HTR-8/SVneo (cell line): ENCODE measurements around the gene GOLGB1.
"Not testable (repeated sequence)": the region's sequence is repeated elsewhere in the genome, so short reads cannot be mapped to it uniquely, and the experiment has no call there.

Source experiments
- DNase-seq: peaks from one replicate; pipeline ENCODE4 v3.0.0; 2011; ENCODE audit warnings: low spot score, mixed read lengths; ENCODE audit not compliant: insufficient read length
- FAIRE-seq: peaks from 2 replicates; lab custom pipeline; 2011; peaks lifted over from hg19 to GRCh38; lab: Jason Lieb, UNC

The GOLGB1 gene

DNA sequence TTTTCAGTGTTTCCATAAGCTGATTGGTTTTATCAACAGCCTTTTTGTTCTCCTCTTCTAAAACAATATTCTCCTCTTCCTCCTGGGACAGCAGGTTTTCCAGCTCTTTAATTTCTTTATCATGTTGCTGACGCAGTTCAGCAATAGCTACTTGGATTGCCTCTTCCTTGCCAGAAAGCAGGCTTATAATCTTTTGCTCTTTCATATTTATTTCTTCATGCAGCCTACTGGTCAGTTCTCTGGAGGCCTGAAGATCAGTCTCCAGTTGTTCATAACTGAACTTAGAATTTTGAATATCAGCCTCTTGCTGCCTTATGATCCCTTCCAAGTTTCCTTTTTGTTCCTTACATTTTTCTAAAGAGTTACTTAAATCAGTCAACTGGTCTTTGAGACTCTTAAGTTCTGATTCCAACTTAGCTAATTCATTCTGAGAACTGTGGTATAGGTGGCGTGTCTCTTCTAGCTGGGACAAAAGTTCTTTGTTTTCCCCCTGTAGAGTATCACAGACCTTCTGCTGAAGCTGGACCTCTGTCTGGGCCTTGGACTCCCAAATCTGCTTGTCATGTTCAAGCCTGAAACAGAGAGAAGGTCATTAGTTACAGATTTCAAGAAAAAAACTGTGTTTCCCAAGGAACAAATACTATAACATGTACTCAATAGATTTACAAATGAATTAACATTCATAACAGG is 57.4 kb downstream of the GOLGB1 start:
- FAIRE-seq: no peak
- no peak for DNase-seq

DNA sequence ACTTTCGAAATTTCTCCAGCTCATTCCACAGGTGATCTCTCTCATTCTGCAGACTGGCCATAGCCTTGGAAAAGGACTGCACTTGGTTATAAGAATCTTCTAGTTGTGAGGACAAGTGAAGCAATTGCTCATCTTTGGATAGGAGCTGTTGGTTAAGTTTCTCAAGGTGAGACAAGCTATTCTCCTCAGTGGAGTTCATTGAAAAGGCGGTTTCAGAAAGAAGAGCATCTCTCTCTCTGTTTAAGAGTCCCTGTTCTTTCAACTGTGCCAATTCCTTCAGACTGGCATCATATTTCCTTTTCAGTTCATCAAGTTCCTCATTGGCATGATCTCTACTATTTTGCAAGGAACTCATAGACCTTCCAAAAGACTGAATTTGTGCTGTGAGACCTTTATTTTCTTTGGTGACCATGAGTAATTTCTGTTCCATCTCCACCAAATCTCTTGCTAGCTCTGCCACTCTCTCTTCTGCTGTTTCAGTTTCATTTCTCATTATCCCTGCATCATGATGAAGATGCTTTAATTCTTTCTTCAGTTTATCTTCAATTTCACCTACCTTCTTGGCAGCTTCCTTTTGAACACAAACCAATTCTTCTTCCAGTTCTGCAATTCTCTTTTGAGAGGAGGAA is 58.6 kb downstream of the GOLGB1 start:
- FAIRE-seq (no peak), DNase-seq (no peak)

DNA sequence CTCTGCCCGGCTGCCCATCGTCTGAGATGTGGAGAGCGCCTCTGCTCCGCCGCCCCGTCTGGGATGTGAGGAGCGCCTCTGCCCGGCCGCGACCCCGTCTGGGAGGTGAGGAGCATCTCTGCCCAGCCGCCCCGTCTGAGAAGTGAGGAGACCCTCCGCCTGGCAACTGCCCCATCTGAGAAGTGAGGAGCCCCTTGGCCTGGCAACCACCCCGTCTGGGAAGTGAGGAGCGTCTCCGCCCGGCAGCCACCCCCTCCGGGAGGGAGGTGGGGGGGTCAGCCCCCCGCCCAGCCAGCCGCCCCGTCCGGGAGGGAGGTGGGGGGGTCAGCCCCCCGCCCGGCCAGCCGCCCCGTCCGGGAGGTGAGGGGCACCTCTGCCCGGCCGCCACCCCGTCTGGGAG is 60.8 kb downstream of the GOLGB1 start:
- DNase-seq, FAIRE-seq: not testable (repeated sequence)

DNA sequence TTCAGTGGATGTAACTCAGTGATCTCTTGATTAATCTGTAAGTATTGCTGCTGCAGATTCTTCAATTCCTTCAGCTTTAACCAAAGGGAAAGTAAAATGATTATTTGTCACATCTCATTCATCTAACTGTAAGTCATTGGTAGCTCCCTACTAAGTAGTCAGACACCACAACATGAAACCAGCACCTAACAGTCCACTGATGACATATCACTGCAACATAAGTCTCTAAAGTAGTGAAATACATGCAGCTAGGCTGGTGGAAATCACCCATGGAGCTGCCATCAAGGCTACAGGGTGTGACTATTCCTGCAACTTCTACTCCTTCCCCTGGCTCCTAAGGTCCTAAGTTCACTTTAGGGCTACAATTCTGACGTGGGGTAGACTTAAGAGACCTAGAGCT is 67.7 kb downstream of the GOLGB1 start:
- FAIRE-seq (no peak), DNase-seq (no peak)

DNA sequence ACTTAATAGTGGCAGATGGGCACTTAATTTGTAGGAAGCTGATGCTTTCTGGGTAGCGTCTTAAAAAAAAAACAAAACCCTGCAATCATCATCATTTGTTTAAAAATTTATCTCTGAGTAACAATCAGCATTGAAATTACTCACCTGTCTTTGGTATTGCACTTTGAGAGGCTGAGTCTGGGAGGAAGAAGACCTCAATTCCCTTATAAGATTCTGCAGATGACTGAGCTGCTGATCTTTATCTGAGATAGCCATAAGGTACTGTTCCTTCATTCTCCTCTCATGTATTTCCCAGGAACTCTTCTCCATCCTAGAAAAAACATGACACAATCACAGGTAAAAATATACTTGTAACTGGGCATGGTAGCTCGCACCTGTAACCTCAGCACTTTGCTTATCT is 72.4 kb downstream of the GOLGB1 start:
- DNase-seq: no peak
- FAIRE-seq: no peak

DNA sequence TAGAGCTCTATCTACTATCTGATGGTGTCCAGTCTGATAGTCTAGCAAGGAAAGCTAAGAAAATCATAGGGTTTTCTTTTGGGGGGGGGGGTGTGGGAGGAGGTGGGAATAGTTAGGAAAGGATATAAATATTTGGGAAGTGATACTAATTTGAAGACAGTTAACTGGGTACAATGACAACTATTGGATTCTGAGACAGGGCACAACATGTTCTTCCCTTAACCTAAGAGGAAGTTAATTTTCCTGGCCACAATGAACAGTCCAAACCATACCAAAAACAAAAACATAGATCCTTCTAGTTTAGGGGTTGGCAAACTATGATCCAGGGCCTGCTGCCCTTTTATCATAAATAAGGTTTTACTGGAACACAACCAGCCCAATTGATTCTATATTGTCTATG is 78.9 kb downstream of the GOLGB1 start:
- FAIRE-seq (no peak), DNase-seq (no peak)

DNA sequence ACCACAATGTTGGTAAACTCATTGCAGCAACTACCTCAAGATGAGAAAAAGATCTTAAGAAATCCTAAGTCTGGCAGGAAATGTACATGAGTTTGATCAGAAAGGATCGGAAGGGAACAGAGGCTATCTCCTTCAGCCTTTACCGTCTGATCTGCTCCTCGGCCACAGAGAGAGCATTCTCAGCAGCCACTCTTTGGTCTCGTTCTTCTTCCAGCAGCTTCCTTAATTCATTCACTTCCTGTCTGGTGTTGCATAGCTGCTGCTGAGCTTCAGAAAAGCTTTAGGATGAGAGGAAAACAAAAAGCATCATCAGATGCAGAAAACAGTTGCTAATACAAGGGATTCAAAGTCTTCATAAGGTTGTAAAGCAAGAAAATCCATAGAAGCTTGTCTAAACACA is 82.2 kb downstream of the GOLGB1 start:
- DNase-seq (no peak), FAIRE-seq (no peak)

DNA sequence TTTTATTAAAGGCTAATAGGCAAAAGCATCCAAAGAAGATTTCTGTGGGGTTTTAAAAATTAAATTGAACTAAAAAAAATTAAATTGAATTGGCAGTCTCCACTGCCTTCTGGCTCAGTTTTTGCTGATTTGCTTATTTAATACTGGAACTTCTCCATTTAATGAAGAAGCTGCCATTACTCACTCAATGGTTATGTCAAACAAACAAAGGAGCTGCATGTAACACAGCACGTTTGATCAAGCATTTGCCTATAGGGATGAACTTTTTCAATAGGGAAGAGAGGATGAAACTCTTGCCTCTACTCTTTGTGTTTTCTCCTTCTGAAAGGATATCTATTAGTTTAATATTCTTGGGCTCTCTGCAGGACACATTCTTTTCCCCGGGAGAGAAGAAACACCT is 84.1 kb downstream of the GOLGB1 start:
- FAIRE-seq: no peak
- no peak for DNase-seq

DNA sequence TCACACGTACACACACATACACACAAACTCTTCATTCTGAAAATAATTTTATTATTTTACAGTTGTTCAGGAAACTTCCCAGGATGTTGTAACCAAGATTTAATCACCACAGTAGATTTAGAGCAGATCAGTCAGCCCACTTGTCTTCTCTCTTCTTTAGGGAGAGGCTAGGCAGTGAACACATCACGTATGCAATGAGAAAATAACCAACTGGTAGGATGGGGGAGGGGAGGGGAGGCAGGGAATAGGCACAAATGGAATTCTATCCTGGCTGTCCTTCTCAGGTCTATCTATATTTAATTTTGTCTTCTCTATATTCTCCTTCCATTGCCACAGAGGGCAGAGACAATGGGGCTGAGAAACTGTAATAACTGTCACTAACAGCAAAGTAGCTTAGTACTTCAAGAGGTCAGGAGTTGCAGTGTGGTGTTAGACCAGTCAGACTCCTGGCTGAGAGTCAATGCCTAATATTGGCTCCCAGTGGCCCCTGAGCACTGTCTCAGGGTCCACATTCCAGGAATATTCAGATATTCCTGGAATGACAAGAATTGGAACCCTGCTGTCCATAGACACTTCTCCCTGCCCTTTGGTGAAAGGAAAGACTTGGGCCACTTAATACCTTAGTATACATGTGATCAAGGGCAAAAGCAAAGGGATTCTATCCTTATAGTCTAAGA is 86.2 kb downstream of the GOLGB1 start:
- FAIRE-seq (no peak), DNase-seq (no peak)

DNA sequence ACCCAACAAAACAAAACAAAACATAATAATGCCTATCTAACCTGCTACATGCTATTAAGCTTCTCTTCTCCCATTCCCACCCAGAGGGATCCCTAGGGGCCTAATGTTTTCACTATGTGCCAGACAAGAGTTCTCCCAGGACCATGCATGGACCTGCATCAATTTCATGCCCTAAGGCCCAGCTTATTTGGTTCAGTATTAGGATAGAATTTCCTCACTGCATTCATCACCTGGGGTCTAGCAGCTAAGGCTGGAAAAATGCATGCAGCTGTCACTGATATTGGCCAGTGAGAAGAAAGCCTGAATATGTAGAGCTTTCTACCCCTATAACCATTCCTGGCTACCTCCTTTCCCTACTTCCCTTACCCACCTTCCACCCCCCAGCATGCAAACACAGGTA is 86.8 kb downstream of the GOLGB1 start:
- DNase-seq (no peak), FAIRE-seq (no peak)

DNA sequence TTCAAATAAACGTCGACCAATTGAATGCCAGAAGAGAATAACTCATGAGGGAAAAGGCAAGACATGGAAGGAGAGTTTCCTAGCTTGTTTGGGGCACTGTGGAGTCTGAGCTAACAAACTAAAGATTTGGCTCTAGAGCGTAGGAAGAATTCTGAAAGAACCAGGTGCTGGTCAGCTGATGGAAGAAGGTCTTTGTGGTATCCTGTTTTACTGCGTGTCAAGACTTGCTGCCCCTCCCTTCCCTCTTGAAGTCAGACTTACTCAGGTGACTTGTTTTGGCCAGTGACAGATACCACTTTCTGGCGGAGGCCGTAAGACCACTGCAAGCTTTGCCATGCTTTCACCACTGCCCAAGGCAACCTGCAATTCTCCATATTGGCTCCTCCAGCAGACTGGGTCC is 88.2 kb downstream of the GOLGB1 start:
- FAIRE-seq (no peak), DNase-seq (no peak)

DNA sequence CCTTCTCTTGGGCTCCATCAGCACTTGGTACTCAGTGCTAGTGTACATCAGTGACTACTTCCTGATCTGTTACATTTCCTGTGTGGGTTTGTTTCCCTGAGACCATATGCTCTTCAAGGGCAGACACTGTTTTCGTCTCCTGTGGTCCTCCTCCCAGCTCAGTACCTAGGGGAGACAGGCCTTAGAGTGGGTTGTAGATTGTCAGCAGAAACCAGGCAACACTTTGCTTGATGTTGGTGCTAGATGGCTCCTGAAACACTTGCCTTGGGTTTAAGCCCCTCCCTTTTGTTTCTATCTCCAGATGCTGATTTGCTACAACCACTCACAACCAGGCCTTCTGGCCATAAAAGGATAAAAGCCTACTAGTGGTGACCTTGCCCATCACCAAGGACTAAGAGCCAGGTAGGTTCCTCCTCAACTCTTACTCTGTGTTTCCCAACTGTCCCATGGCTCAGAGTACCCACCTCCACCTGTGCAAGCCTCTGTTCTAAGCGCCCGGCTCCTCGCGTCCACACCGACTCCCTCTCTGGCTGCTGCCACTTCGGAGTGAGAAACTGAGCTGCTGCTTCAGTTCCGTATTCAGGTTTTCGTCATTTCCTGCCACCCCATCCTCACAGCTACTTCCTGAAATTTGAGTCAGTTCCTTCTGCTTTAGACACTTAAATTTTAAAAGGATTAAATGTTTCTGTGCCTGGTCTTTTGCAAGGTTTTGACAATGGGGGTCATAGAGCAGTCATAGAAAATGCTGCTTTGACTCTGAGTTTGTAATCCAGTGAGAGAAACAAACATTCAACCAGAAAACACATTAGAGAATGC is 89.0 kb downstream of the GOLGB1 start, which contains the start of gene HCLS1:
Gene HCLS1, minus strand, starts transcription at position 548 of the 816 bp plus-strand sequence. CDS start 2,556 bp downstream, outside the sequence.
- peak; percentile 11 for DNase-seq
- no peak for FAIRE-seq

DNA sequence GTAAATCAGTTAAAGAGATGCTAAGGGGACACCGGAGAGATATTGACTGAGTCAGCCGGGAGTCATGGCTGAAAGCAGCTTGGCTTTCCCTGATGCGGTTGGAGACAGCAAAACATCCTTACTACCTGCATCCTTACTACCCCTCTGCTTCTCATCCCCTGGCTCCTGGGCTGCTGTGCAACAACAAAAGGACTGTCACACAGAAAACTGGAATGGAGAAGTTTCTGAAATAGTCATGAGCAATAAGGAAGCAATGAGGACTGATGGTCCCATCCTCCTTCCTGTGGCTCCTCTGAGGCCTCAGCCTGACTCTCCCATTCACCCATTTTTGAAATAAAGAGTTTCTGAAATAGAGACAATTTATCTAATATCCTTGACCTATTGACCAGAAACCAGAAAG is 90.0 kb downstream of the GOLGB1 start:
- FAIRE-seq (no peak), DNase-seq (no peak)

DNA sequence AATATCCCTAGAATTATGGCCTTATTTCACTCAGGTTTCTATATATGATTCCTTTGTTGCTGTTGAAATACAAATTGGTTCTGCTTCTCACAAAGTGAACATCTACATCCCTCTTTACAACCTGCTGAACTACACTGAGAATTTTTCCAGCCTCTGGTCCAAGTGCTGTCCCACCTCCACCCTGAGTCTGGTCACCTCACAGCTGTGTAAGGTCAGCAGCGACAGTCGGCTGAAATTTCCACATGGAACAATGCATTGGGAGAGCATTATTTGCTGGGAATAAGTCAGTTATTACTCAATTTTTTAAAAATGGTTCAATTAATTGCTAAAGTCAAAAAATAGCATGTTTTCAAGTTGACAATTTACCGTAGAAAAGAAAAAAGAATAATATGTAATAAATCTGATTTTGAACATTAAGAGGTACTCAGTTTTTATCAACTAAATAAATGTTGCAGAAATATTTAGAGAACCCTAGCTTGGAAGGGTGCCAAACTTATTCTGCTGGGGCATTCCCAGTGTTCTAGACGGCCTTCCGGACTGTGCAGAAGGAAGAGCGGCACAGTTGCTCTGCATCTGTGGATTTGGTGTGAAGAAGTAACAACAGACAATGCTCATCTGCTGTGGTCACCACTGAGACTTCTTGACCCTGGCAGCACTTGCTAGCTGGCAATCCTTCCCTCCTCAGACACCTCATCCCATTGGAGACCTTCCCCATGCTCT is 90.7 kb downstream of the GOLGB1 start:
- no peak for DNase-seq
- no peak for FAIRE-seq

DNA sequence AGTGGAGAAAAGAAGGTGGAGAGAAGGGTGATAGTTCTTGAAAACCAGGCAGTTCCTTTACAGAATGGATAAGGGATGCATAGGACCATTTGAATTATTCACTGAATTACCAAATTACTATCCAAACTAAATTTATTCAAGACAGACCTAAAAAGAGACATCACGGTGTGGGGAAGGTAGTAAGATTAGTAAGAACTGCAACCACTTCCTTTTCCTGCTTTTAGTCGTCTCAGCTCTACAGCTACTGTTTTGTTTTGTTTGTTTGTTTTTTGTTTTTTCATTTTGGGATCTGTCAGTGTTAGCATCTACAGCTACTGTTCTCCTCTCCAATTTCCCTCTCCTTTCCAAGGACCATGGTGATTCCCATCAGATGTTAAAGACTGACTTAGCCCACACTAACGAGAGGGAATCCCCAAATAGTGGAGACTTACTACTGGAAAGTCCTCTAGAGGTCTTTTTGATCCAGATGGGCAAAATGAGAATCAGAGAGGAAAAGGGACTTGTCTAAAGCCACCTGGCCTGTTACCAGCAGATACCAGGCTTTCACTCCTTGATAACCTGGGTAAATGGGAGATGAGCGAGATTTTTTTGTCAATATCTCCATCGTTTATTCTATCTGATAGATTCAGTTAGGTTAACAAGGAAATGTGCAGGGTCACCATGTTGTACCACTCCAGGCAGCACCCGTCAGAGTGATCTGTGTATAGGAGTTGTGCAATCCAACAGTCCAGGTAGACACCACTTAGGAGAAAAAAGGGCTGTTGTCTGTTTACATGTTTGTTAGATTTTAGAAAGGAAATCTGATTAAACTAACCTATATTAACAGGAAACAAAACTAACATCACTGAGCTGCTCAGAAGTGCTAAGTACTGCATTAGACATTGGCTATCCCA is 94.8 kb downstream of the GOLGB1 start:
- FAIRE-seq (no peak), DNase-seq (no peak)

DNA sequence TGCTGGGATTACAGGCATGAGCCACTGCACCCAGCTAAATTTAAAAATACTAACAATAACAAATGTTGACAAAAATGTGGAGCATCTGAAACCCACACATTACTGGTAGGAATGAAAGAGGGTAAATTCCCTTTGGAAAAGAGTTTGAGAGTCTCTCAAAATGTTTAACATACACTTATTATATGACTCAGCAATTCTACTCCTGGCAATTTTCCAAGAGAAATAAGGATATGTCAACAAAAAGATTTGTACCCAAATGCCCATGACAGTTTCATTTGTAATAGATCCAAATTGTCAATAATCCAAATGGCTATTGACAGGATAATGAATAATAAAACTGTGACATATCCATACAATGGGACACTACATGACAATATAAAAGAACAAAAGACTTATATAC is 97.9 kb downstream of the GOLGB1 start:
- FAIRE-seq: no peak
- no peak for DNase-seq

DNA sequence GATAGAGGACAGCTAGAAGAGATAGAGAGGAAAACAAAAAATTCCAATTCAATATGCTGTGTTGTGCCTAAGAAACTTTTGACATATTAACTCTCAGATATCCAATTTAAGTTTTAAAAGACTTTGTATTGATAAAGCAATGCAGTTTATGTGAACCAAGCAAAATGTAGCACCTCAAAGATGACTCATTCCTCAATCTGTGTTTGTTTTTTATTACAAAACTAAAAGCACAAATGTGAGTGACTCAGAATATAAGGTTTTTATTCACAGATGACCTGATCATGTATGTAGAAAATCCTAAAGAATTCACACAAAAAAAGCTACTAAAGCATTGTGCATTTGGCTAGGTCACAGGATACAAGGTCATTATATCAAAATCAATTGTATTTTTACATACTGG is 99.9 kb downstream of the GOLGB1 start:
- no peak for FAIRE-seq

DNA sequence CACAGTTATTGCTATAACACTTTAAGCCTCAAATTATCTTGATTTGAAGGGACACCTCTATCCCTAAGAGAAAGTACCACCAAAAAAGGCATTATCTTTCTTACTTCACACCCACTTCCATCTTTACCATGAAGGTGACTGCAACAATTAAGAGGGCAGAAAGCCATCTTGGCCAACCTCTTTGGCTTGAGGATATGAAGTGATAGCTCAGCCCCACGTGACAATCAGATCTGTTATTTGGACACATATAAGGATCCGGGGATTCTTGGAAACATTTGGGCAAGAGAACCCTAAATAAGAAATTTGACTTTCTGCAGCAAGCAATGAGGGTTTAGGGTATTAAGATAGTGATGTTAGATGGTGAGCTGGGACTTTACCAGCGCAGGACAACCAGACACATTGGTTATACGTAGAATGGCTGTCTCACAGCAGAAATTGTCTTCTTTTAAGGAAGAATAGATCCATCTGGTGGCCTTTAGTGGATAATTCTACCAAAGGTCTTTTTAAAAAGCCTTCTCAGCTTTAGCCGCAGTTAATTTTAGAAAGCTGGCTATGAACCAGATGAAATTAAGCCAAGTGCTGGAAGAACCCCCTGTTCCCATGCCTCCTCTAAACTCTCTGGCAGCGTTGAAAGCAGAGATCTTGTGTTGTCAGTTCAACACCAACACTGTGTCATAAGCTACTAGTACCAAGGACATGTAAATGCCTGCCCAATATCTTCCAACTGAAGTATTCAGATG is 101.2 kb downstream of the GOLGB1 start:
- FAIRE-seq (no peak), DNase-seq (no peak)

More for the DNA sequence above, 99.9 kb downstream of the GOLGB1 start:
- DNase-seq: no peak
